Astrocyte (in vitro differentiated cells and primary cell): ENCODE results near the gene NRSN1.

Source experiments
- EZH2 ChIP-seq: IDR thresholded peaks from 2 replicates; pipeline ENCODE4 v1.6.1; 2012; ENCODE audit warnings: mild to moderate bottlenecking, low read length, inconsistent platforms; ENCODE audit not compliant: insufficient read depth
- TF ChIP-seq, protein P1 (sequence below): IDR thresholded peaks from 2 replicates; pipeline ENCODE4 v1.5.1; 2011; ENCODE audit warnings: low read depth, mild to moderate bottlenecking, inconsistent platforms, low read length, moderate library complexity; ENCODE audit not compliant: insufficient read depth

DNA sequence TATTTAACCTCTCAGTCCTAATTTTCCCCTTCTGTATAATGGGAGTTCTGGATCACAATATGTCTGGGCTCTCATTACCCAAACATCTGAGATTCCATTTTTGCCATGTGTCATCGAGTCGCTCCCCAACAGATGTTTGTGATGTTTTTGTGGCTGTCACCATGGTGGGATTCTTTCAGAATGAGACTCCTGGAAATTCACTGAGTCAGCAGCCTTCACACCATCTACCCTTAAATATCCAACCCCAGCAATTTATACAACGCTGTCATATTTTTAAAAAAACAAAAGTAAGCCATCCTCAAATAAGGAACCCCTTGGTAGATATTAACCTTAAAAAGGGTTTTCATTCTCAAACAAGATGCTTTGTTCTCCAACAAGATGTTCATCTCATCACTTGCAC lies 20.9 kb downstream of the NRSN1 start:
- TF ChIP-seq, protein P1, sequence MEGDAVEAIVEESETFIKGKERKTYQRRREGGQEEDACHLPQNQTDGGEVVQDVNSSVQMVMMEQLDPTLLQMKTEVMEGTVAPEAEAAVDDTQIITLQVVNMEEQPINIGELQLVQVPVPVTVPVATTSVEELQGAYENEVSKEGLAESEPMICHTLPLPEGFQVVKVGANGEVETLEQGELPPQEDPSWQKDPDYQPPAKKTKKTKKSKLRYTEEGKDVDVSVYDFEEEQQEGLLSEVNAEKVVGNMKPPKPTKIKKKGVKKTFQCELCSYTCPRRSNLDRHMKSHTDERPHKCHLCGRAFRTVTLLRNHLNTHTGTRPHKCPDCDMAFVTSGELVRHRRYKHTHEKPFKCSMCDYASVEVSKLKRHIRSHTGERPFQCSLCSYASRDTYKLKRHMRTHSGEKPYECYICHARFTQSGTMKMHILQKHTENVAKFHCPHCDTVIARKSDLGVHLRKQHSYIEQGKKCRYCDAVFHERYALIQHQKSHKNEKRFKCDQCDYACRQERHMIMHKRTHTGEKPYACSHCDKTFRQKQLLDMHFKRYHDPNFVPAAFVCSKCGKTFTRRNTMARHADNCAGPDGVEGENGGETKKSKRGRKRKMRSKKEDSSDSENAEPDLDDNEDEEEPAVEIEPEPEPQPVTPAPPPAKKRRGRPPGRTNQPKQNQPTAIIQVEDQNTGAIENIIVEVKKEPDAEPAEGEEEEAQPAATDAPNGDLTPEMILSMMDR, result no peak
- TF ChIP-seq EZH2, result no peak
